IMR-90 (cell line): ENCODE data around the gene ME3. TPM values are rescaled to one million over a fixed set of nuclear protein-coding genes. Genes with fewer than 3 reads are reported as not detected.

Experiments
- ATAC-seq: fragments of 200-7000 bp; cut with Tn5 transposase; 2 replicates; pipeline ENCODE4 v1.9.1; 2020; ENCODE audit warnings: low read depth, mild to moderate bottlenecking, moderate library complexity
- BruUV-seq: library from RNA; stranded (reverse); fragments of 400-500 nt; replicated peaks from 2 replicates; lab custom pipeline; 2021; lab: Mats Ljungman, UMichigan
- CTCF ChIA-PET: fragments of 300-600 bp; formaldehyde crosslinking; extraction: SDS; loops from one replicate; lab custom pipeline; 2021; ENCODE audit warnings: antibody characterized with exemption; lab: Yijun Ruan, JAX
- POLR2A ChIA-PET: fragments of 300-600 bp; sonication (Branson Sonifier 250); formaldehyde crosslinking; loops from one replicate; lab custom pipeline; 2022; ENCODE audit warnings: antibody characterized with exemption; ENCODE audit not compliant: unreplicated experiment; lab: Charles Lee
- DNase-seq: peaks from one replicate; pipeline ENCODE4 v3.0.0; 2013
- H2AFZ ChIP-seq: replicated peaks from 2 replicates; pipeline ENCODE3; 2013; ENCODE audit warnings: low read length, mild to moderate bottlenecking; ENCODE audit not compliant: poor library complexity
- H2AK5ac ChIP-seq: 2 replicates; pipeline ENCODE4 v1.6.1; 2013; ENCODE audit warnings: low read depth, low read length, inconsistent platforms
- H2AK9ac ChIP-seq: replicated peaks from 2 replicates; pipeline ENCODE3; 2013; ENCODE audit warnings: mild to moderate bottlenecking, low read depth, low read length, moderate library complexity; ENCODE audit not compliant: poor library complexity
- H2BK120ac ChIP-seq: 2 replicates; pipeline ENCODE4 v1.6.1; 2013; ENCODE audit warnings: low read depth, low read length, inconsistent platforms
- H2BK15ac ChIP-seq: 3 replicates; pipeline ENCODE4 v1.6.1; 2013; ENCODE audit warnings: low read depth, low read length, inconsistent platforms
- H2BK20ac ChIP-seq: 2 replicates; pipeline ENCODE4 v1.6.1; 2013; ENCODE audit warnings: low read depth, mild to moderate bottlenecking, inconsistent platforms, low read length, moderate library complexity
- H2BK5ac ChIP-seq: 2 replicates; pipeline ENCODE4 v1.6.1; 2013; ENCODE audit warnings: mild to moderate bottlenecking, low read depth, low read length, inconsistent platforms; ENCODE audit not compliant: poor library complexity, severe bottlenecking
- H3K14ac ChIP-seq: replicated peaks from 2 replicates; pipeline ENCODE4 v1.6.1; 2013; ENCODE audit warnings: low read depth, low read length, inconsistent platforms
- H3K18ac ChIP-seq: 2 replicates; pipeline ENCODE4 v1.6.1; 2013; ENCODE audit warnings: low read depth, low read length, control low read depth
- H3K23ac ChIP-seq: 2 replicates; pipeline ENCODE4 v1.6.1; 2013; ENCODE audit warnings: low read depth, low read length, inconsistent platforms
- H3K27ac ChIP-seq: 2 replicates; pipeline ENCODE4 v1.5.1; 2013; ENCODE audit warnings: mild to moderate bottlenecking, control low read depth, low read length; ENCODE audit not compliant: insufficient read depth
- H3K27me3 ChIP-seq: 2 replicates; pipeline ENCODE4 v1.6.1; 2013; ENCODE audit warnings: low read length; ENCODE audit not compliant: control insufficient read depth, insufficient read depth
- H3K36me3 ChIP-seq: 2 replicates; pipeline ENCODE4 v1.6.1; 2013; ENCODE audit warnings: low read length, mixed read lengths; ENCODE audit not compliant: control insufficient read depth, insufficient read depth
- H3K4ac ChIP-seq: 2 replicates; pipeline ENCODE4 v1.6.1; 2013; ENCODE audit warnings: low read depth, low read length, inconsistent platforms
- H3K4me1 ChIP-seq: 2 replicates; pipeline ENCODE4 v1.6.1; 2013; ENCODE audit warnings: low read length, mixed read lengths; ENCODE audit not compliant: control insufficient read depth, insufficient read depth
- H3K4me2 ChIP-seq: 2 replicates; pipeline ENCODE4 v1.6.1; 2013; ENCODE audit warnings: low read depth, mild to moderate bottlenecking, control low read depth, low read length, moderate library complexity
- H3K4me3 ChIP-seq: 2 replicates; pipeline ENCODE4 v1.5.1; 2013; ENCODE audit warnings: low read depth, mild to moderate bottlenecking, control low read depth, low read length, moderate library complexity; ENCODE audit not compliant: insufficient read depth
- H3K56ac ChIP-seq: 2 replicates; pipeline ENCODE4 v1.6.1; 2013; ENCODE audit warnings: low read length, inconsistent platforms; ENCODE audit not compliant: insufficient read depth; ENCODE audit errors: extremely low read depth
- H3K79me1 ChIP-seq, 2 experiments: 2 replicates each; pipeline ENCODE4 v1.6.1; 2013; ENCODE audit warnings: low read length in 2 of 2, inconsistent platforms in 1 of 2, low read depth in 1 of 2
- H3K9ac ChIP-seq: 2 replicates; pipeline ENCODE4 v1.6.1; 2013; ENCODE audit warnings: low read depth, low read length, control low read depth
- H3K9me1 ChIP-seq: 2 replicates; pipeline ENCODE4 v1.6.1; 2013; ENCODE audit warnings: low read length, inconsistent platforms; ENCODE audit not compliant: insufficient read depth
- H3K9me3 ChIP-seq: 2 replicates; pipeline ENCODE4 v1.6.1; 2013; ENCODE audit warnings: low read length; ENCODE audit not compliant: control insufficient read depth, insufficient read depth
- H4K20me1 ChIP-seq: 2 replicates; pipeline ENCODE4 v1.6.1; 2013; ENCODE audit warnings: low read length, inconsistent platforms; ENCODE audit not compliant: insufficient read depth
- H4K5ac ChIP-seq: 2 replicates; pipeline ENCODE4 v1.6.1; 2013; ENCODE audit warnings: mild to moderate bottlenecking, low read depth, low read length, control low read depth
- H4K8ac ChIP-seq, 2 experiments: 2 replicates each; pipeline ENCODE4 v1.6.1; 2013; ENCODE audit warnings: low read depth in 2 of 2, low read length in 2 of 2, control low read depth in 1 of 2, inconsistent platforms in 1 of 2
- H4K91ac ChIP-seq: 2 replicates; pipeline ENCODE4 v1.6.1; 2013; ENCODE audit warnings: low read depth, low read length, inconsistent platforms; ENCODE audit not compliant: insufficient read depth
- BHLHE40 ChIP-seq: fragments of 150-350 bp; IDR thresholded peaks from 2 replicates; pipeline ENCODE4 v1.6.1; 2016; ENCODE audit warnings: mild to moderate bottlenecking, low read depth, low read length
- CEBPB ChIP-seq: IDR thresholded peaks from 2 replicates; pipeline ENCODE4 v1.6.1; 2012; ENCODE audit warnings: low read depth, low read length, improper control_type of control experiment
- CHD1 ChIP-seq: IDR thresholded peaks from 2 replicates; pipeline ENCODE4 v1.6.1; 2012; ENCODE audit warnings: low read depth, low read length, improper control_type of control experiment
- FOS ChIP-seq: fragments of 150-350 bp; IDR thresholded peaks from 2 replicates; pipeline ENCODE4 v1.6.1; 2016; ENCODE audit warnings: low read depth, low read length
- MAFK ChIP-seq: IDR thresholded peaks from 2 replicates; pipeline ENCODE4 v1.6.1; 2012; ENCODE audit warnings: low read depth, low read length, improper control_type of control experiment
- MAZ ChIP-seq: IDR thresholded peaks from 2 replicates; pipeline ENCODE4 v1.6.1; 2012; ENCODE audit warnings: low read depth, mild to moderate bottlenecking, low read length, improper control_type of control experiment, moderate library complexity, borderline replicate concordance
- MXI1 ChIP-seq: IDR thresholded peaks from 2 replicates; pipeline ENCODE4 v1.6.1; 2012; ENCODE audit warnings: low read depth, mild to moderate bottlenecking, low read length, moderate library complexity, borderline replicate concordance
- NFE2L2 ChIP-seq: fragments of 150-350 bp; IDR thresholded peaks from 2 replicates; pipeline ENCODE4 v1.6.1; 2016; ENCODE audit warnings: low read depth, mild to moderate bottlenecking, low read length
- POLR2A ChIP-seq: IDR thresholded peaks from 2 replicates; pipeline ENCODE4 v1.6.1; 2012; ENCODE audit warnings: mild to moderate bottlenecking, low read depth, low read length
- RAD21 ChIP-seq: IDR thresholded peaks from 2 replicates; pipeline ENCODE4 v1.6.1; 2012; ENCODE audit warnings: low read length, improper control_type of control experiment
- RCOR1 ChIP-seq: IDR thresholded peaks from 2 replicates; pipeline ENCODE4 v1.6.1; 2012; ENCODE audit warnings: mild to moderate bottlenecking, low read length, improper control_type of control experiment; ENCODE audit not compliant: insufficient replicate concordance
- RFX5 ChIP-seq: IDR thresholded peaks from 2 replicates; pipeline ENCODE4 v1.8.0; 2012; ENCODE audit warnings: low read depth, mild to moderate bottlenecking, low read length, moderate library complexity
- SMC3 ChIP-seq: fragments of 150-350 bp; IDR thresholded peaks from 2 replicates; pipeline ENCODE4 v1.6.1; 2016; ENCODE audit warnings: low read depth, mild to moderate bottlenecking, antibody characterized with exemption, low read length, moderate library complexity
- WGBS, 2 experiments: methylation state at CpG; one replicate each; pipeline versions ENCODE4 v1.1.5 to v1.1.7; 2013; ENCODE audit warnings: missing lambda C conversion rate in 2 of 2; ENCODE audit not compliant: insufficient read length in 1 of 2; ENCODE audit errors: extremely low coverage in 2 of 2; 5-methylcytosine and 5-hydroxymethylcytosine counted together
- dilution Hi-C: fragments of 300-500 bp; cut with HindIII; formaldehyde crosslinking; loops from one replicate; pipeline ENCODE4 v1.14.3; 2018; ENCODE audit warnings: low sequenced_read_pairs; ENCODE audit not compliant: unreplicated experiment
- in situ Hi-C: fragments of 300-500 bp; cut with MboI; formaldehyde crosslinking; loops from 3 replicates; pipeline ENCODE4 v1.14.3; 2019; ENCODE audit warnings: low sequenced_read_pairs, inconsistent platforms, mixed read lengths
- intact Hi-C: fragments of 100-400 bp; cut with micrococcal nuclease; formaldehyde crosslinking; loops from 2 replicates; pipeline ENCODE4 v1.10.0; 2022
- polyA plus RNA-seq, 3 experiments: library from polyadenylated mRNA; depleted of rRNA; stranded (reverse); fragments of >200 nt; gene quantifications; 2 replicates each; pipeline ENCODE4 v1.2.3, GENCODE V29; 2012; ENCODE audit warnings: low replicate concordance in 1 of 3
- total RNA-seq: library from RNA; depleted of rRNA; stranded (reverse); fragments of >200 nt; gene quantifications from 2 replicates; pipeline ENCODE4 v1.2.3, GENCODE V29; 2012
- TF ChIP-seq, protein P1 (sequence below): fragments of 150-350 bp; IDR thresholded peaks from 2 replicates; pipeline ENCODE4 v1.6.1; 2016; ENCODE audit warnings: low read depth, mild to moderate bottlenecking, low read length, moderate library complexity, borderline replicate concordance
- TF ChIP-seq, protein P2 (sequence below): conservative IDR thresholded peaks from 2 replicates; pipeline ENCODE4 v1.5.1; 2012; ENCODE audit warnings: mild to moderate bottlenecking, low read depth, low read length, improper control_type of control experiment
- TF ChIP-seq, protein P3 (sequence below): fragments of 150-350 bp; IDR thresholded peaks from 2 replicates; pipeline ENCODE4 v1.6.1; 2017; ENCODE audit warnings: mild to moderate bottlenecking, antibody characterized with exemption, low read length, low read depth

Gene ME3
- total and polyA plus RNA-seq, 2 of the 4 experiments (the other 2 are of a cell fraction): 7.8 to 9.0 TPM

DNA sequence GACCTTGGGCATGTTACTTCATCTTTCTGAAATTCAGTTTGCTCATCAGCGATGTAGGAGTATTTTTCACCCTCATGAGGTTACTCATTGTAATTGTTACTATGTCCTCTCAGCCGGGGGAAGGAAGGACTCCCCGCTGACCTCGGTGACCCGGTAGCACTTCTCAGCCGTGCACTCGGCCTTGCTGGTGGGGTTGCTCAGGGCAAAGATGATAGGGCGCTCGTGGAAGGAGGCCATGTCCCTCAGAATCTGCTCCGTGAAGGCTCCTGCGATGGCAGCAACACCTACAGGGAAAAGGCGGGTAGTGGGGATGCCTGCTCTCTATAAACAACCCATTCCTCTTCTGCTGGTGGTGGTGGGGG lies 225.5 kb downstream of the ME3 start:
- Histone ChIP-seq H3K14ac (no peak overlapping the region), H3K4me3 (no peak overlapping the region), H2AFZ (no peak overlapping the region), H3K27me3 (no peaks in the 10 kb centered on the region), H3K56ac (no peak overlapping the region), H3K36me3 (no peaks in the 10 kb centered on the region), H2AK9ac (no peak overlapping the region), H2BK15ac (no peak overlapping the region), H4K5ac (no peak overlapping the region), H3K79me1 (no peaks in the 10 kb centered on the region), H3K9ac (no peak overlapping the region), H3K18ac (no peak overlapping the region), H3K4ac (no peak overlapping the region), H2BK20ac (no peak overlapping the region), H2BK5ac (no peak overlapping the region), H4K8ac (no peak overlapping the region), H2AK5ac (no peak overlapping the region), H4K20me1 (no peaks in the 10 kb centered on the region), H4K91ac (no peak overlapping the region), H2BK120ac (no peak overlapping the region), H3K4me1 (peaks cover 7% of the 10 kb centered on the region; the same call in 1 of the 2 replicates), H3K23ac (no peak overlapping the region), H3K9me1 (0 out of 2 replicates have a peak, but pooled peaks cover 4% of the 10 kb centered on the region), H3K4me2 (no peak overlapping the region), H3K9me3 (no peaks in the 10 kb centered on the region), H3K27ac (no peak overlapping the region)
- BruUV-seq: no TSS peak
- POLR2A ChIA-PET: no interaction called here
- ATAC-seq (no peak), DNase-seq (no peak)
- intact Hi-C loops (no loop called here), in situ Hi-C loops (loop anchor here (25.0 kb wide), 1 partner anchor 840 kb away; no protein-coding TSS in a partner anchor), dilution Hi-C loops (no loop called here)
- TF ChIP-seq, protein P1, sequence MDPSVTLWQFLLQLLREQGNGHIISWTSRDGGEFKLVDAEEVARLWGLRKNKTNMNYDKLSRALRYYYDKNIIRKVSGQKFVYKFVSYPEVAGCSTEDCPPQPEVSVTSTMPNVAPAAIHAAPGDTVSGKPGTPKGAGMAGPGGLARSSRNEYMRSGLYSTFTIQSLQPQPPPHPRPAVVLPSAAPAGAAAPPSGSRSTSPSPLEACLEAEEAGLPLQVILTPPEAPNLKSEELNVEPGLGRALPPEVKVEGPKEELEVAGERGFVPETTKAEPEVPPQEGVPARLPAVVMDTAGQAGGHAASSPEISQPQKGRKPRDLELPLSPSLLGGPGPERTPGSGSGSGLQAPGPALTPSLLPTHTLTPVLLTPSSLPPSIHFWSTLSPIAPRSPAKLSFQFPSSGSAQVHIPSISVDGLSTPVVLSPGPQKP: no peak
- TF ChIP-seq BHLHE40: no peak
- no peak for TF ChIP-seq SMC3
- no peak for TF ChIP-seq RAD21
- TF ChIP-seq NFE2L2: no peak
- TF ChIP-seq POLR2A: no peak
- TF ChIP-seq CHD1: no peak
- TF ChIP-seq RFX5: no peak
- no peak for TF ChIP-seq MAFK
- TF ChIP-seq MAZ: no peak
- TF ChIP-seq, protein P2, sequence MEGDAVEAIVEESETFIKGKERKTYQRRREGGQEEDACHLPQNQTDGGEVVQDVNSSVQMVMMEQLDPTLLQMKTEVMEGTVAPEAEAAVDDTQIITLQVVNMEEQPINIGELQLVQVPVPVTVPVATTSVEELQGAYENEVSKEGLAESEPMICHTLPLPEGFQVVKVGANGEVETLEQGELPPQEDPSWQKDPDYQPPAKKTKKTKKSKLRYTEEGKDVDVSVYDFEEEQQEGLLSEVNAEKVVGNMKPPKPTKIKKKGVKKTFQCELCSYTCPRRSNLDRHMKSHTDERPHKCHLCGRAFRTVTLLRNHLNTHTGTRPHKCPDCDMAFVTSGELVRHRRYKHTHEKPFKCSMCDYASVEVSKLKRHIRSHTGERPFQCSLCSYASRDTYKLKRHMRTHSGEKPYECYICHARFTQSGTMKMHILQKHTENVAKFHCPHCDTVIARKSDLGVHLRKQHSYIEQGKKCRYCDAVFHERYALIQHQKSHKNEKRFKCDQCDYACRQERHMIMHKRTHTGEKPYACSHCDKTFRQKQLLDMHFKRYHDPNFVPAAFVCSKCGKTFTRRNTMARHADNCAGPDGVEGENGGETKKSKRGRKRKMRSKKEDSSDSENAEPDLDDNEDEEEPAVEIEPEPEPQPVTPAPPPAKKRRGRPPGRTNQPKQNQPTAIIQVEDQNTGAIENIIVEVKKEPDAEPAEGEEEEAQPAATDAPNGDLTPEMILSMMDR: no peak
- no peak for TF ChIP-seq FOS
- no peak for TF ChIP-seq CEBPB
- TF ChIP-seq, protein P3, sequence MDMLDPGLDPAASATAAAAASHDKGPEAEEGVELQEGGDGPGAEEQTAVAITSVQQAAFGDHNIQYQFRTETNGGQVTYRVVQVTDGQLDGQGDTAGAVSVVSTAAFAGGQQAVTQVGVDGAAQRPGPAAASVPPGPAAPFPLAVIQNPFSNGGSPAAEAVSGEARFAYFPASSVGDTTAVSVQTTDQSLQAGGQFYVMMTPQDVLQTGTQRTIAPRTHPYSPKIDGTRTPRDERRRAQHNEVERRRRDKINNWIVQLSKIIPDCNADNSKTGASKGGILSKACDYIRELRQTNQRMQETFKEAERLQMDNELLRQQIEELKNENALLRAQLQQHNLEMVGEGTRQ: no peak
- no peak for TF ChIP-seq MXI1
- TF ChIP-seq RCOR1: no peak
- no CpG with 5 or more reads among the region's 12 CpGs for WGBS, 2 experiments
- CTCF ChIA-PET: no interaction called here
